ENCODE measurements around the gene SLC25A10.

The SLC25A10 gene

DNA sequence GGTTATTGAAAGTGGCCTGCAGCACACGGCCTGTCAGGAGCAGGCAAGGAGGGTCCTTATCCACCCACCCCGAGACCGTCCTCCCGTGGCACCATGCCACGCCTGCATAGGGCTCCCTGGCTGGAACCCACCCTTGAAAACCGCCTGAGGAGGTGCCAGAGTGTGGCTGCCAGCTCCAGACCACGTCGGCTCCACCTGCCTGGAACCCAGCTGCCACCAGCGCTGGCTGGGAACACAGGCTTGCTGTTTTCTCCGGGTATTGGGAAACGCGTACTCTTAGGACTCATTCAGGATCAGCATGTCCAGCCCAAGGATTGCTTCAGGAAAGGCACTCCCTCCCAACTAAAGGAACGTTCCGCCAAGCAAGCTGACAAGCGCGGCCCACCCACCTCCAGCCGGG lies 35.2 kb upstream of the SLC25A10 start:
- no peak for DNase-seq (ENCODE audit: insufficient read length)
- FAIRE-seq = no peak
- TF ChIP-seq TAF1 (IDR thresholded peaks at IDR 0.05; ENCODE audit: borderline replicate concordance, low read depth, low read length) (no peak), POLR2A (IDR thresholded peaks at IDR 0.05; ENCODE audit: low read depth, low read length) (no peak)

DNA sequence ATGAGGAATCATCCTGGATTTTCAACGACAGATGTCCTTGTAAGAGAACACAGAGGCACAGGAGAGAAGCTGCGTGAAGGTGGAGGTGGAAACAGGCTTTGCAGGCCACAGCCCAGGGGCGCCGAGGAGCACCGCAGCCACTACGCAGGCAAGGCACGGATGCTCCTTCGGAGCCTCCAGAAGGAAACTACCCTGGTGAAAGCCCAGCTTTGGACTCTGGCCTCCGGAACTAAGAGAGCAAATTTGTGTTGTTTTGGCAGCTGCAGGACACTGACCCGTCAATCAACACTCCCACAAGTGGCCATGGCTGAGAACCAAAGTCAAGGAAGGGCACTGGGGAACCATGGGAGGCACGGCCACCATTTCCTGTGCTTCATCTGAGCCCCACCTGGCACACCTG lies 31.9 kb upstream of the SLC25A10 start:
- TF ChIP-seq POLR2AphosphoS5 (IDR thresholded peaks at IDR 0.05; ENCODE audit: low read depth, low read length) = 0 out of 2 replicates have a peak, but pooled peaks have one; percentile 43
- no peak for TF ChIP-seq POLR2A (IDR thresholded peaks at IDR 0.05; ENCODE audit: low read depth, low read length)
- FAIRE-seq (no peak), DNase-seq (ENCODE audit: insufficient read length) (no peak)

DNA sequence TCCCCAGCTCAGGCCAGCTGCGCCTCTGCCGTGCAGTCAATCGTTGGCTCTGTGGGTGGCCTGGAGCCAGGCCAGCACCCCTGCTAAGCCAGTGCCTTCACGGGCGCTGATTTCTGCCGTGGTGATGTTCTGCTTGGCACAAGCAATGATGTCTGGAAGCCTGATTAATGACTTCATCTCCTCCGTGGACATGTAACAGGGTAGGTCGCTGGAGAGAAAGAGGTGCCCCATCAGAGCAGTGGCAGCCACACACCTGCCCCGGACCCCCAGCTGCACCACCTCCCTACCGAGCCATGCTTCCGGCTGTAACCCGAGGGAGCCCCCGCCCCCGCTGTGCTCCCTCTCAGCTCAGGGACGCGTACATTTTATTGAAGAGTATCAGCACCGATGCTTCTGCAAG lies 30.4 kb upstream of the SLC25A10 start:
- FAIRE-seq (no peak), DNase-seq (ENCODE audit: insufficient read length) (no peak)
- no peak for TF ChIP-seq POLR2AphosphoS5 (IDR thresholded peaks at IDR 0.05; ENCODE audit: low read depth, low read length)

DNA sequence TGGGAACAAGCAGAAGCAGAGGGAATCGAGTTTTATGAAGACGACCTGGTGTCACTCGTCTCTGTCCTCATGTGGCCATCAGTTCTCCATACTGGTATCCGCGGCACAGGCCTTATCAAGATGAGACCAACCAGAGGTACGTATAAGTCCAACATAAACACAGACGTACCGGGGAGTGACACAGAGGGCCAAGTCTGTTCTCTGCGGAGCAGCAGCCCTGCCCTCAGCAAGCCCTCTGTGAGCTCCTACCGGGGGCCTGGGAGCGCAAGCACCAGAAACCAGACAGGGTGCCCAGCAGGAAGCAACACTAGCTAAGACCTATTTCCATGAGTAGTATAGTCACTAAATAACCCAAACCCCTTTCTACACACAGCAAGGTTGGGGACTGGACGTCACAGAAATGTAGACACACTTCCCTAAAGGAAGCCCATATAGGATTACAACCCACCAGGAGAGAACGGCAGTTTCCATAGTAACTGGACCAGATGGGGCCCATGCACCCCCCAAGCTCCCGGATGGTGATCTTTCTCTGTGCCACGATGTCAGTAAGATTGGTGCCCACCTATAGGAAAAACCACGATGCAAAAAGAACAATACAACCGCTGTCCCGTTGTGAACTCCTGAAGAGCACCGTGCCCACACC lies 29.4 kb upstream of the SLC25A10 start:
- TF ChIP-seq TAF1 (IDR thresholded peaks at IDR 0.05; ENCODE audit: borderline replicate concordance, low read depth, low read length) (no peak), POLR2AphosphoS5 (IDR thresholded peaks at IDR 0.05; ENCODE audit: low read depth, low read length) (no peak), POLR2A (IDR thresholded peaks at IDR 0.05; ENCODE audit: low read depth, low read length) (no peak)
- no peak for FAIRE-seq

DNA sequence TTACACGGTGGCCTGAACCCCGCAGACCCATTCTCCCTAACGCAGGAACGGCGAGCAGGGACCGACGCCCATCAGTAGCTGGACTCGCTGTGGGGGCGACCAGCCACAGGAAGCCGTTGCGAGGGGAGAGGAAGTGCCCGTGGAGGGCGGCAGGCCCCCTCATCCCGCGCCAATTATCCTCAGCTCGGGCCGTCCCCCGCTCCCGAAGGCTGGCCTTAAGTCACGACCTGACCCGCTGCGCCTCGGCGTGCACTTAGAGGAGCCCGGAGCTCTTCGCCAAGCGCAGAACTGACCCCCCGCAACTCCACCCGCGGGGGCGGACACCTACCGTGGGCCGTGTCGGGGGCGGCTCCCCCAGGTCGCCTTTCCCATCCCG lies 28.9 kb upstream of the SLC25A10 start:
- TF ChIP-seq POLR2A (IDR thresholded peaks at IDR 0.05; ENCODE audit: low read depth, low read length) (peak; percentile 25; the same call in 1 of the 2 replicates), POLR2AphosphoS5 (IDR thresholded peaks at IDR 0.05; ENCODE audit: low read depth, low read length) (peak; percentile 25), TAF1 (IDR thresholded peaks at IDR 0.05; ENCODE audit: borderline replicate concordance, low read depth, low read length) (no peak)
- DNase-seq (ENCODE audit: insufficient read length) = no peak
- no peak for FAIRE-seq

More for the DNA sequence above, 29.4 kb upstream of the SLC25A10 start:
- DNase-seq (ENCODE audit: insufficient read length) = no peak

DNA sequence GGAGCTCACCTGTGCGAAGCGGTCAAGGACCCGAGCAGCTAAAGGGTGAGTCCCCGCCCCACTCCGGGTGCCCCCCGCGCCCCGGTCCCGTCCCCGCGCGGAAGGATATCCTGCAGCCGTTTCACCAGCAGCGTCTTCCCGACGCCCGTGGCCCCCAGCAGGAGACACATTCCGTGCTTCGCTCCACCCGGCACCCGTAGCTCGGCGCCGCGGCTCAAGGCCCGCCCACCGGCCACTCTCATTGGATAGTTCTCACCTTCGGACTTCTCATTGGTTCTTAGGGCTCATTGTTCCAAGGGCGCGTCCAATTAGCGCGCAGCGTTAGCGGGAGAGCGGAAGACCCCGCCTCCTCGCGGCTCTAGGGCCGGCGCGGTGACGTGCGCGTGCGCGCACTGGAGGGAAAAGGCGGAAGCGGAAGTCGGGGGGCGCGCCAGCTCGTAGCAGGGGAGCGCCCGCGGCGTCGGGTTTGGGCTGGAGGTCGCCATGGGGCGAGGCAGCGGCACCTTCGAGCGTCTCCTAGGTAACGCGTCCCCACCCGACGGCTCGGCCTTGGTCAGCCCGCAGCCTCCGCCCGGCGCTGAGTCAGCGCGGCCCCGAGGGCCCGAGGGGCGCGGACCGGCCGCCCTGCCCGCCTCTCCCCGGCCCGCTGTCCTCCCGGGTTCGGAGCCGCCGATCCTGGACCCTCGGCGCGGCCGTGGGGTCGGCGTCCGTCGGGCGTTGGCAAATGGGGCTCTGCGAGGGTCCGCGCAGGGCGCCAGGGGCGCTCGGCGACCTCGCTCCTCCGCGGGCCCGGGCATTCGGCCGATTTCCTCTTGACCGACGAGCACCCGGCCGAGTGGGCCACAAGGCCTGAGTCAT lies 28.3 kb upstream of the SLC25A10 start, which contains the start of the genes ARL16 and HGS:
Gene ARL16, minus strand, starts transcription at position 214 of the 858 bp plus-strand sequence. Its CDS starts 44 bp downstream, at position 170.
Gene HGS, plus strand, starts transcription at position 428 of the 858 bp plus-strand sequence. Its CDS starts 56 bp downstream, at position 484.
- DNase-seq (ENCODE audit: insufficient read length) = peak; percentile 100
- TF ChIP-seq TAF1 (IDR thresholded peaks at IDR 0.05; ENCODE audit: borderline replicate concordance, low read depth, low read length) = peak; percentile 20; the same call in 1 of the 2 replicates
- no peak; the same call in 1 of the 2 replicates for TF ChIP-seq POLR2AphosphoS5 (IDR thresholded peaks at IDR 0.05; ENCODE audit: low read depth, low read length)
- TF ChIP-seq POLR2A (IDR thresholded peaks at IDR 0.05; ENCODE audit: low read depth, low read length) = peak; percentile 72; the same call in 1 of the 2 replicates
- FAIRE-seq = peak; percentile 97

DNA sequence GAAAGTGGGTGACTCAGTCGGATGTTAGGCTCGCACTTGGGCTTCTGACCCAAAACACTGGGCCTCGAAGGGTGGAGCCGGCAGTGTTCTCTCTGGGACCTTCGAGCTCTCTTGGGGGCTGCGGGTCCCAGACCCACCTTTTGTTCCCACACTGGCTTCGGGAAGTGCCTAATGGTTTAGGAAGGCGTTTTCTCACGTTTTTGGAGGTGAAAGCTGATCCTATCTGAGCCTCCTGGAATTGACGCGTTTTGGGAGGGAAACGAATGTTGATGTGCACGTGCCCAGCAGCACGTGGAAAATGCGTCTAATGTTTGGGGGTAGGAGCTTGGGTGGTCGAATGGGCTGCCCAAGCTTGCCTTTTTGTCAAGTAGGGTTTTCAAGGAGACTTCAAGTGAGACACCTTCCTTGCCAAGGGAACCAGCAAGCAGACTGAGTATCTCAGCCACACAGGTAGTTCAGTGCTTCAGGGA lies 27.6 kb upstream of the SLC25A10 start:
- DNase-seq (ENCODE audit: insufficient read length) (peak; percentile 41), FAIRE-seq (no peak)

DNA sequence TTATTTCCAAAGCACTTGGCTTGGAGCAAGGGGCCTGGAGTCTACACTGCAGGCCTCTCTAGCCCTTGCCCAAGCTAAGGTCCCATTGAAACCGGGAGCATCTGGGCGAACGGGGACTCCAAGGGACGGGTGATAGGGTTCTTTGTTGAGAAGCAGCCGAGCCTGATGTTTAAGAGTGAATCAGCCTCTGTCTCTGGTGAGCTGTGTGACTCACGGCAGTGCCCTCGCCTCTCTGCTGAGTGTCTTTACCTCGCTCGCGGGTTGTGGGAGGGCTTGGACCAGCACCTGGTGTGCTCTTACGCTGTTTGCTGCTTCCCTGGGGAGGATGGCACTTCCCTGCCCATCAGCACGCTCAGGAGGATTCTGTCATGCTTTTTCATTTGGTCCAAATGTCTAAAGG lies 27.0 kb upstream of the SLC25A10 start:
- peak; percentile 23 for DNase-seq (ENCODE audit: insufficient read length)
- TF ChIP-seq TAF1 (IDR thresholded peaks at IDR 0.05; ENCODE audit: borderline replicate concordance, low read depth, low read length) (no peak), POLR2A (IDR thresholded peaks at IDR 0.05; ENCODE audit: low read depth, low read length) (no peak), POLR2AphosphoS5 (IDR thresholded peaks at IDR 0.05; ENCODE audit: low read depth, low read length) (no peak)

More for the DNA sequence above, 27.6 kb upstream of the SLC25A10 start:
- TF ChIP-seq POLR2A (IDR thresholded peaks at IDR 0.05; ENCODE audit: low read depth, low read length) (no peak), POLR2AphosphoS5 (IDR thresholded peaks at IDR 0.05; ENCODE audit: low read depth, low read length) (no peak), TAF1 (IDR thresholded peaks at IDR 0.05; ENCODE audit: borderline replicate concordance, low read depth, low read length) (no peak)

DNA sequence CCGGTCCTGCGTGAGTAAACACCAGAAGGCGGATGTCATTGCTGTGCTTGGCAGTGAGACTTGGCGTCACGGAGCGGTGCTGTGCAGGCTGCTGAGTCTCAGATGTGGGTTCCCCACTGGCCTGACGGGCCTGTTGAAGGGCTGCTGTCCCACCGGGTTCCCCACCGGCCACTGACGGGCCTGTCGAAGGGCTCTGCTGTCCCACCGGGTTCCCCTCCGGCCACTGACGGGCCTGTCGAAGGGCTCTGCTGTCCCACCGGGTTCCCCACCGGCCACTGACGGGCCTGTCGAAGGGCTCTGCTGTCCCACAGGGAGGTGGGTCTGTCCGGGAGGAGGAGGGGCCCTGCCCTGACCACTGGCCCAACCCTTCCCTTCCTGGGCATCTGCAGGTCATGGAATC lies 25.5 kb upstream of the SLC25A10 start:
- FAIRE-seq (no peak), DNase-seq (ENCODE audit: insufficient read length) (no peak)
- TF ChIP-seq TAF1 (IDR thresholded peaks at IDR 0.05; ENCODE audit: borderline replicate concordance, low read depth, low read length) (no peak), POLR2A (IDR thresholded peaks at IDR 0.05; ENCODE audit: low read depth, low read length) (no peak), POLR2AphosphoS5 (IDR thresholded peaks at IDR 0.05; ENCODE audit: low read depth, low read length) (no peak)

More for the DNA sequence above, 27.0 kb upstream of the SLC25A10 start:
- no peak for FAIRE-seq

DNA sequence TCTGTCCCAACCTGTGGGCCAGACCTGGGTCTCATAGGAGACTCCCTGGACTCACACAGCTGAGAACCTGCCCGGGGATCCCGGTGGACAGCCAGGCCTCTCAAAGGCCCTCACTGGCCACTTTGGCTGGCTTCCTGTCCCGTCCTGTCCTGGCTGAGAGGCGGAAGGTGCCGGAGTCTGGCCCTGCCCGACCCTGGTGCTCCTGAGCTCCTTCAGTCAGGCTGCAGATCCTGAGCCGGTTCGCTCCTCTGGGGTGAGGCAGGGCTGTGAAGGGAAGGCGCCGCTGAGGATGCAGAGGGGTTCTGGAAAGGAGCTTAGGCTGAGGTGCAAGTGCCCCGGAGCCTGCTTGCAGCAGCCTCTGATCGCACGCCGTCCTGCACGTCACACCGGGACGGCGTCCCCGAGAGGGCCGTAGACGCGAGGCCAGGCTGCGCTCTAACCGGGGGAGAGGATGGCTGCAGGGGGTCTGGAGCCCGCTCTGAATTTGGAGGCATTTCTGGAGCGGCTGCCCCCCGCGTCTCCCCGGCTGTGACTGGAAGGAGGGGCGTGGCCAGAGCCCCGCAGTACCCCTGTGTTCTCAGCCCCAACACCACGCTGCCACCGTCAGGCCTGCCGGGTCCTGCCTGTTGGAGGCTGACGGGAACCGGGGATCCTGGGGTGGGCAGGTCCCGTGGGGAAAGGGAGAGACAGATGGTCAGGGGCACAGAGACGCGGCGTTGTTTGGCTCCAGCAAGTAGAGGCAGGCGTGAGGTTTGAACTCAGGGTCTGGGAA lies 24.1 kb upstream of the SLC25A10 start:
- no peak for DNase-seq (ENCODE audit: insufficient read length)
- no peak for FAIRE-seq

DNA sequence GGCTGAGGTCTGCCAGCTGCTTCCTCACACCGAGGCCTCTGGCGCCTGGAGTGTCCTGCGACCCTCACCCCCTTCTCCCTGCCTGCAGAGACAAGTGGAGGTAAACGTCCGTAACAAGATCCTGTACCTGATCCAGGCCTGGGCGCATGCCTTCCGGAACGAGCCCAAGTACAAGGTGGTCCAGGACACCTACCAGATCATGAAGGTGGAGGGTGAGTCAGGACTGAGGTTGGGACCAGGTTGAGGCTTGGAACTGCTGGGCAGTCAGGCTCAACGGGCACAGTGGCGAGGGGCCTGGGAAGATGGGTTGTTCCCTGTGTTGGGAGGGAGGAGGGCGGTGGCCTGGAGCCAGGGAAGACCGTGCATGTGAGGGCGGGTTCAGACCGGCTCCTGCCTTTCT lies 23.5 kb upstream of the SLC25A10 start:
- no peak for DNase-seq (ENCODE audit: insufficient read length)
- TF ChIP-seq POLR2AphosphoS5 (IDR thresholded peaks at IDR 0.05; ENCODE audit: low read depth, low read length) (no peak), POLR2A (IDR thresholded peaks at IDR 0.05; ENCODE audit: low read depth, low read length) (no peak)
- FAIRE-seq = no peak

More for the DNA sequence above, 24.1 kb upstream of the SLC25A10 start:
- TF ChIP-seq POLR2A (IDR thresholded peaks at IDR 0.05; ENCODE audit: low read depth, low read length) (no peak), TAF1 (IDR thresholded peaks at IDR 0.05; ENCODE audit: borderline replicate concordance, low read depth, low read length) (no peak), POLR2AphosphoS5 (IDR thresholded peaks at IDR 0.05; ENCODE audit: low read depth, low read length) (no peak)

All from GM12892 (cell line).